Tibial nerve (tissue), 4 donors: ENCODE results near the gene NEK4. TPM values are rescaled to one million over a fixed set of nuclear protein-coding genes. Genes with fewer than 3 reads are reported as not detected.

ENCODE experiments used
- DNase-seq, 2 donors: peaks; one replicate each; pipeline ENCODE4 v3.0.0-alpha.2; 2019; ENCODE audit warnings: low spot score in 2 of 2
- H3K27ac ChIP-seq, 4 donors: fragments of 200-600 bp; sonication (generic) in 3 of 4; one replicate each; pipeline ENCODE4 v1.5.1; 2017 to 2019; ENCODE audit warnings: mild to moderate bottlenecking in 1 of 4
- H3K27me3 ChIP-seq, 2 donors: fragments of 200-600 bp; sonication (generic) in 1 of 2; one replicate each; pipeline versions ENCODE4 v1.5.1 to v1.6.0; 2017 to 2019
- H3K36me3 ChIP-seq, 3 donors: fragments of 200-600 bp; sonication (generic); one replicate each; pipeline ENCODE4 v1.5.1; 2018 to 2019
- H3K4me1 ChIP-seq, 4 donors: fragments of 200-600 bp; sonication (generic) in 3 of 4; one replicate each; pipeline ENCODE4 v1.5.1; 2017 to 2019
- H3K4me3 ChIP-seq, 4 donors: fragments of 200-600 bp; sonication (generic) in 3 of 4; one replicate each; pipeline ENCODE4 v1.5.1; 2017 to 2019; ENCODE audit warnings: mild to moderate bottlenecking in 1 of 4, moderate library complexity in 1 of 4
- H3K9me3 ChIP-seq, 4 donors: fragments of 200-600 bp; sonication (generic) in 3 of 4; one replicate each; pipeline ENCODE4 v1.5.1; 2017 to 2019
- CTCF ChIP-seq, 5 experiments: fragments of 200-600 bp in 3 of 5; fragments of 450-650 bp in 2 of 5; sonication (generic) in 3 of 5; IDR thresholded peaks; one replicate each; pipeline ENCODE4 v1.5.1; 2016 to 2019; ENCODE audit warnings: antibody characterized with exemption in 5 of 5, mild to moderate bottlenecking in 3 of 5, moderate library complexity in 2 of 5
- EP300 ChIP-seq, 2 donors: sonication (generic); formaldehyde crosslinking; IDR thresholded peaks; one replicate each; pipeline ENCODE4 v1.6.1; 2017; ENCODE audit warnings: antibody characterized with exemption in 2 of 2, mild to moderate bottlenecking in 1 of 2
- POLR2A ChIP-seq, 2 donors: fragments of 450-650 bp; IDR thresholded peaks; one replicate each; pipeline ENCODE4 v1.6.1; 2017; ENCODE audit warnings: antibody characterized with exemption in 2 of 2, mild to moderate bottlenecking in 2 of 2, moderate library complexity in 2 of 2
- WGBS, 2 donors: methylation state at CpG; one replicate each; pipeline ENCODE4 v1.1.5; 2018; 5-methylcytosine and 5-hydroxymethylcytosine counted together
- total RNA-seq, 4 donors: library from RNA; depleted of rRNA; stranded (reverse); fragments of >200 nt; gene quantifications; one replicate each; pipeline ENCODE4 v1.1.0, GENCODE V29; 2016

NEK4 gene
- total RNA-seq, 4 donors from 2014 or later, result 19.2 to 26.7 (median 20.5) TPM

- Histone ChIP-seq H3K4me3 (no peak overlapping the region), H3K4me1 (peaks cover 0 to 30% (median 10%) of the 10 kb centered on the region in 4 donors), H3K36me3 (no peaks in the 10 kb centered on the region), H3K27ac (peak overlapping the region in 3 of 4 donors; percentile 42 to 82 (median 77)), H3K27me3 (no peaks in the 10 kb centered on the region), H3K9me3 (no peaks in the 10 kb centered on the region)
- DNase-seq, result no peak
- WGBS, 2 donors, result 47 to 74% methylated on average over 8 to 9 of the region's 9 CpGs
- TF ChIP-seq EP300 (IDR thresholded peaks at IDR 0.05), result no peak
- TF ChIP-seq CTCF (IDR thresholded peaks at IDR 0.05), result no peak
- TF ChIP-seq POLR2A (IDR thresholded peaks at IDR 0.05), result no peak
Measured at GRCh38 chr3:52793702-52794611, 23.2 kb upstream of the NEK4 start.

GRCh38 chr3:52792961-52793695 is 22.4 kb upstream of the NEK4 start:
- peak overlapping the region in 2 of 4 donors; percentile 77 to 82 for H3K27ac ChIP-seq
- no peak for DNase-seq
- H3K9me3 ChIP-seq, result no peaks in the 10 kb centered on the region
- no peak for TF ChIP-seq EP300 (IDR thresholded peaks at IDR 0.05)
- TF ChIP-seq CTCF (IDR thresholded peaks at IDR 0.05), result no peak
- TF ChIP-seq POLR2A (IDR thresholded peaks at IDR 0.05), result no peak
- no peak overlapping the region for H3K4me3 ChIP-seq
- H3K36me3 ChIP-seq, result no peaks in the 10 kb centered on the region
- 81 to 82% methylated on average over 15 to 18 of the region's 18 CpGs for WGBS, 2 donors
- no peaks in the 10 kb centered on the region for H3K27me3 ChIP-seq
- H3K4me1 ChIP-seq, result peaks cover 0 to 32% (median 10%) of the 10 kb centered on the region in 4 donors

GRCh38 chr3:52792413-52792812 is 21.7 kb upstream of the NEK4 start:
- Histone ChIP-seq H3K4me1 (peaks cover 0 to 39% (median 10%) of the 10 kb centered on the region in 4 donors), H3K27ac (peak overlapping the region in 1 of 4 donors; percentile 37), H3K36me3 (no peaks in the 10 kb centered on the region), H3K9me3 (no peaks in the 10 kb centered on the region), H3K27me3 (no peaks in the 10 kb centered on the region), H3K4me3 (no peak overlapping the region)
- 85 to 91% methylated on average over 7 of the region's 7 CpGs for WGBS, 2 donors
- DNase-seq, result no peak
- TF ChIP-seq CTCF (IDR thresholded peaks at IDR 0.05) (no peak), POLR2A (IDR thresholded peaks at IDR 0.05) (no peak), EP300 (IDR thresholded peaks at IDR 0.05) (no peak)

- H3K4me1 ChIP-seq, result peaks cover 0 to 39% (median 10%) of the 10 kb centered on the region in 4 donors
- no peak for TF ChIP-seq CTCF (IDR thresholded peaks at IDR 0.05)
- no peak for TF ChIP-seq EP300 (IDR thresholded peaks at IDR 0.05)
- 72 to 73% methylated on average over 4 of the region's 4 CpGs for WGBS, 2 donors
- no peak overlapping the region for H3K27ac ChIP-seq
- H3K9me3 ChIP-seq, result no peaks in the 10 kb centered on the region
- no peaks in the 10 kb centered on the region for H3K27me3 ChIP-seq
- H3K4me3 ChIP-seq, result no peak overlapping the region
- no peaks in the 10 kb centered on the region for H3K36me3 ChIP-seq
- no peak for DNase-seq
Measured at GRCh38 chr3:52791928-52792327, 21.2 kb upstream of the NEK4 start.

- H3K9me3 ChIP-seq, result no peaks in the 10 kb centered on the region
- H3K4me1 ChIP-seq, result peaks cover 0 to 39% (median 10%) of the 10 kb centered on the region in 4 donors
Measured at GRCh38 chr3:52791366-52791765, 20.6 kb upstream of the NEK4 start.

More at GRCh38 chr3:52791366-52791765, 20.6 kb upstream of the NEK4 start:
- Histone ChIP-seq H3K27me3 (no peaks in the 10 kb centered on the region), H3K4me3 (no peak overlapping the region), H3K27ac (no peak overlapping the region), H3K36me3 (no peaks in the 10 kb centered on the region)
- WGBS, 2 donors, result 85 to 87% methylated on average over 12 of the region's 12 CpGs
- TF ChIP-seq CTCF (IDR thresholded peaks at IDR 0.05) (no peak), EP300 (IDR thresholded peaks at IDR 0.05) (no peak), POLR2A (IDR thresholded peaks at IDR 0.05) (no peak)
- no peak for DNase-seq
